ENCODE results near the gene PPM1G. TPM values are rescaled to one million over a fixed set of nuclear protein-coding genes. Genes with fewer than 3 reads are reported as not detected.
"Not testable (repeated sequence)": the region's sequence is repeated elsewhere in the genome, so short reads cannot be mapped to it uniquely, and the experiment has no call there.

PPM1G gene
- total RNA-seq, 2 experiments from 2014 or later, result 136 to 159 TPM

- Mint-ChIP-seq H3K4me3 (peak within 1 kb of the TSS; percentile 94), H3K27ac (peak within 1 kb of the TSS; percentile 99), H3K4me1 (peaks cover 47% of the 10 kb centered on the region), H3K27me3 (no peaks in the 10 kb centered on the region), H3K9me3 (ENCODE audit: low read depth) (no peaks in the 10 kb centered on the region), H3K36me3 (peaks cover 13% of the 10 kb centered on the region)
- DNase-seq, result peak; percentile 97
- CTCF ChIA-PET, result interaction anchor here (1.0 to 2.8 kb wide), 4 partner anchors 12 to 327 kb away, joined by 3 to 23 read pairs (median 4); partner anchors contain the start of genes EIF2B4 and PPM1G
- ATAC-seq, result peak; percentile 85
Measured at GRCh38 chr2:27356382-27357181, 52.8 kb downstream of the PPM1G start, which contains the start of gene GTF3C2. Gene GTF3C2, minus strand, starts transcription at chr2:27356764. Its CDS starts 13,210 bp downstream, at chr2:27343554.

GRCh38 chr2:27356056-27356381 is 53.4 kb downstream of the PPM1G start:
- Mint-ChIP-seq H3K9me3 (ENCODE audit: low read depth) (no peaks in the 10 kb centered on the region), H3K4me1 (peaks cover 48% of the 10 kb centered on the region), H3K36me3 (peaks cover 12% of the 10 kb centered on the region), H3K27me3 (no peaks in the 10 kb centered on the region), H3K4me3 (peak overlapping the region; percentile 94), H3K27ac (peak overlapping the region; percentile 99)
- CTCF ChIA-PET, result interaction anchor here (0.7 to 2.8 kb wide), 3 partner anchors 13 to 54 kb away, joined by 3 to 23 read pairs (median 5); partner anchors contain the start of genes EIF2B4 and PPM1G
- peak; percentile 52 for ATAC-seq
- DNase-seq, result no peak

- DNase-seq (no peak), ATAC-seq (no peak)
- CTCF ChIA-PET, result no interaction called here
- no peaks in the 10 kb centered on the region for H3K27me3 Mint-ChIP-seq
- H3K9me3 Mint-ChIP-seq (ENCODE audit: low read depth), result no peaks in the 10 kb centered on the region
- no peak overlapping the region for H3K4me3 Mint-ChIP-seq
- peaks cover 8% of the 10 kb centered on the region for H3K36me3 Mint-ChIP-seq
- no peak overlapping the region for H3K27ac Mint-ChIP-seq
- peaks cover 48% of the 10 kb centered on the region for H3K4me1 Mint-ChIP-seq
Measured at GRCh38 chr2:27354597-27354927, 54.8 kb downstream of the PPM1G start.

GRCh38 chr2:27353762-27354596 is 55.4 kb downstream of the PPM1G start:
- H3K9me3 Mint-ChIP-seq (ENCODE audit: low read depth), result no peaks in the 10 kb centered on the region
- no peaks in the 10 kb centered on the region for H3K27me3 Mint-ChIP-seq
- H3K4me1 Mint-ChIP-seq, result peaks cover 48% of the 10 kb centered on the region
- no peak for DNase-seq
- ATAC-seq, result no peak
- H3K27ac Mint-ChIP-seq, result no peak overlapping the region
- CTCF ChIA-PET, result interaction anchor here (1.1 to 1.2 kb wide), 2 partner anchors 15 to 50 kb away, joined by 3 read pairs; no protein-coding TSS in a partner anchor
- H3K36me3 Mint-ChIP-seq, result peaks cover 10% of the 10 kb centered on the region
- H3K4me3 Mint-ChIP-seq, result no peak overlapping the region

GRCh38 chr2:27353386-27353761 is 56.0 kb downstream of the PPM1G start:
- Mint-ChIP-seq H3K4me1 (peaks cover 45% of the 10 kb centered on the region), H3K36me3 (peaks cover 10% of the 10 kb centered on the region)
- CTCF ChIA-PET, result interaction anchor here (1.0 to 1.2 kb wide), 4 partner anchors 10 to 330 kb away, joined by 3 read pairs; no protein-coding TSS in a partner anchor
- not testable (repeated sequence) for H3K4me3 Mint-ChIP-seq; H3K27ac Mint-ChIP-seq; H3K9me3 Mint-ChIP-seq (ENCODE audit: low read depth); DNase-seq; ATAC-seq; H3K27me3 Mint-ChIP-seq

GRCh38 chr2:27351802-27352598 is 57.4 kb downstream of the PPM1G start:
- Mint-ChIP-seq H3K27ac (peak overlapping the region; percentile 9), H3K9me3 (ENCODE audit: low read depth) (no peaks in the 10 kb centered on the region), H3K27me3 (no peaks in the 10 kb centered on the region), H3K36me3 (peaks cover 12% of the 10 kb centered on the region), H3K4me3 (peak overlapping the region; percentile 1), H3K4me1 (peaks cover 36% of the 10 kb centered on the region)
- DNase-seq (no peak), ATAC-seq (no peak)
- CTCF ChIA-PET, result interaction anchor here (0.6 to 1.4 kb wide), 6 partner anchors 8 to 331 kb away, joined by 3 to 4 read pairs (median 3); partner anchors contain the start of genes ATRAID, PPM1G and SLC5A6

GRCh38 chr2:27350106-27350693 is 59.2 kb downstream of the PPM1G start:
- Mint-ChIP-seq H3K27ac (no peak overlapping the region), H3K4me1 (peaks cover 29% of the 10 kb centered on the region), H3K36me3 (peaks cover 12% of the 10 kb centered on the region), H3K27me3 (no peaks in the 10 kb centered on the region), H3K9me3 (ENCODE audit: low read depth) (no peaks in the 10 kb centered on the region), H3K4me3 (no peak overlapping the region)
- ATAC-seq (no peak), DNase-seq (no peak)
- CTCF ChIA-PET, result interaction anchor here (1.1 kb wide), 1 partner anchor 333 kb away, joined by 6 read pairs; no protein-coding TSS in a partner anchor

- Mint-ChIP-seq H3K9me3 (ENCODE audit: low read depth) (no peaks in the 10 kb centered on the region), H3K4me1 (peaks cover 16% of the 10 kb centered on the region), H3K27ac (no peak overlapping the region), H3K27me3 (no peaks in the 10 kb centered on the region), H3K36me3 (peaks cover 13% of the 10 kb centered on the region), H3K4me3 (no peak overlapping the region)
- DNase-seq (no peak), ATAC-seq (no peak)
- CTCF ChIA-PET, result no interaction called here
Measured at GRCh38 chr2:27347641-27348040, 61.8 kb downstream of the PPM1G start.

GRCh38 chr2:27336173-27336572 is 73.2 kb downstream of the PPM1G start:
- Mint-ChIP-seq H3K4me1 (no peaks in the 10 kb centered on the region), H3K36me3 (peaks cover 37% of the 10 kb centered on the region), H3K27ac (no peak overlapping the region), H3K4me3 (no peak overlapping the region), H3K27me3 (no peaks in the 10 kb centered on the region), H3K9me3 (ENCODE audit: low read depth) (no peaks in the 10 kb centered on the region)
- CTCF ChIA-PET, result interaction anchor here (1.1 to 1.5 kb wide), 2 partner anchors 33 to 56 kb away, joined by 3 to 4 read pairs; no protein-coding TSS in a partner anchor
- no peak for DNase-seq
- no peak for ATAC-seq

- no peak for ATAC-seq
- DNase-seq, result no peak
- no peaks in the 10 kb centered on the region for H3K4me1 Mint-ChIP-seq
- CTCF ChIA-PET, result interaction anchor here (1.1 kb wide), 1 partner anchor 56 kb away, joined by 4 read pairs; no protein-coding TSS in a partner anchor
- H3K36me3 Mint-ChIP-seq, result peaks cover 35% of the 10 kb centered on the region
- H3K4me3 Mint-ChIP-seq, result no peak overlapping the region
- no peaks in the 10 kb centered on the region for H3K27me3 Mint-ChIP-seq
- H3K27ac Mint-ChIP-seq, result no peak overlapping the region
- no peaks in the 10 kb centered on the region for H3K9me3 Mint-ChIP-seq (ENCODE audit: low read depth)
Measured at GRCh38 chr2:27335311-27335710, 74.1 kb downstream of the PPM1G start.
